OCI-LY1 (cell line): ENCODE data around the gene CELSR1.
"Not testable (repeated sequence)": the region's sequence is repeated elsewhere in the genome, so short reads cannot be mapped to it uniquely, and the experiment has no call there.

Experiments used
- H2AFZ ChIP-seq: fragments of 200-600 bp; sonication (generic), shearing (Covaris generic); 2 replicates; pipeline ENCODE4 v1.6.0; 2014; ENCODE audit warnings: antibody characterized with exemption, mild to moderate bottlenecking, low read length
- H3F3A ChIP-seq: fragments of 200-600 bp; sonication (generic), shearing (Covaris generic); 2 replicates; pipeline ENCODE4 v1.6.0; 2014; ENCODE audit warnings: mild to moderate bottlenecking, antibody characterized with exemption, low read length, moderate library complexity; ENCODE audit not compliant: insufficient read depth
- H3K27ac ChIP-seq: fragments of 200-600 bp; sonication (generic); 2 replicates; pipeline ENCODE4 v1.5.1; 2014; ENCODE audit warnings: low read length, mixed run types, mild to moderate bottlenecking, low read depth; ENCODE audit not compliant: poor library complexity, severe bottlenecking
- H3K27me3 ChIP-seq: fragments of 200-600 bp; sonication (generic); 2 replicates; pipeline ENCODE4 v1.6.0; 2014; ENCODE audit warnings: antibody characterized with exemption, mild to moderate bottlenecking, low read length, moderate library complexity; ENCODE audit not compliant: insufficient read depth
- H3K36me3 ChIP-seq: fragments of 200-600 bp; sonication (generic); 2 replicates; pipeline ENCODE4 v1.6.1; 2014; ENCODE audit warnings: mild to moderate bottlenecking, antibody characterized with exemption, low read length, moderate library complexity, mixed read lengths; ENCODE audit not compliant: insufficient read depth
- H3K4me1 ChIP-seq: fragments of 200-600 bp; sonication (generic); 2 replicates; pipeline ENCODE4 v1.5.1; 2014; ENCODE audit warnings: mild to moderate bottlenecking, low read length, moderate library complexity; ENCODE audit not compliant: insufficient read depth, severe bottlenecking
- H3K4me2 ChIP-seq: fragments of 200-600 bp; sonication (generic), shearing (Covaris generic); 2 replicates; pipeline ENCODE4 v1.6.1; 2014; ENCODE audit warnings: low read length
- H3K4me3 ChIP-seq: fragments of 200-600 bp; sonication (generic); 2 replicates; pipeline ENCODE4 v1.5.1; 2014; ENCODE audit warnings: low read length, low read depth, mild to moderate bottlenecking, mixed read lengths; ENCODE audit not compliant: poor library complexity, severe bottlenecking
- H3K79me2 ChIP-seq: fragments of 200-600 bp; shearing (Covaris generic); 2 replicates; pipeline ENCODE4 v1.6.1; 2016; ENCODE audit warnings: mixed run types, low read length, mixed read lengths; ENCODE audit not compliant: insufficient read depth
- H3K9ac ChIP-seq: fragments of 200-600 bp; sonication (generic), shearing (Covaris generic); 2 replicates; pipeline ENCODE4 v1.6.1; 2014; ENCODE audit warnings: mild to moderate bottlenecking, low read length, mixed read lengths
- H3K9me2 ChIP-seq: fragments of 200-600 bp; sonication (generic), shearing (Covaris generic); 2 replicates; pipeline ENCODE4 v1.6.1; 2014; ENCODE audit warnings: low read depth, mild to moderate bottlenecking, low read length, mixed read lengths
- H3K9me3 ChIP-seq: fragments of 200-600 bp; shearing (Covaris generic); 2 replicates; pipeline ENCODE4 v1.6.1; 2014; ENCODE audit warnings: low read length, mixed read lengths
- H4K20me1 ChIP-seq: fragments of 200-600 bp; sonication (generic), shearing (Covaris generic); 2 replicates; pipeline ENCODE4 v1.6.0; 2016; ENCODE audit warnings: mild to moderate bottlenecking, low read length; ENCODE audit not compliant: insufficient read depth
- CTCF ChIP-seq: fragments of 200-600 bp; sonication (generic), shearing (Covaris generic); IDR thresholded peaks from 2 replicates; pipeline ENCODE4 v1.5.1; 2017; ENCODE audit warnings: mild to moderate bottlenecking, antibody characterized with exemption, low read length, moderate library complexity, mixed read lengths
- EZH2 ChIP-seq: fragments of 200-600 bp; sonication (generic), shearing (Covaris generic); IDR thresholded peaks from 2 replicates; pipeline ENCODE4 v1.8.0; 2017; ENCODE audit warnings: borderline replicate concordance, mixed run types, mild to moderate bottlenecking, antibody characterized with exemption, low read length, moderate library complexity, mixed read lengths

Gene CELSR1

DNA sequence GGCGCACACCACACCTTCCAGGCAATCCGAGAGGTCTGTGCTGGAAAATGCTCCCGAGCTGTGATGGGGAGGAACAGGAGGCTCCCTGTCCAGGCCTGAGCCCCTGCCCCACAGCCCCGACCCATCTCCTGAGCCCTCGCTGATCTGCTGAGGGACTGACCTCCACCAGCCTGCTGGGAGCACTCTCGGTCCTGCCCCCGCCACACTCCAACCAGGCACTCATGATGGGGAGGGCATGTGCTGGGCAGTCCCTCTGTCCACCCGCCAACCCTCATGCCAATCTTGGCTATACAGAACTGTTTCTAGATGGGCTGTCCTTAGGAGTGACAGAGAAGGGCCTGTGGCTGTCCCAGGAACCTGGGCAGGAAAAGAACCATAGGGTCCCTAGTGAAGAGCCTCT is 131.1 kb downstream of the CELSR1 start:
- no peak overlapping the region for H3K9ac ChIP-seq
- no peaks in the 10 kb centered on the region for H3F3A ChIP-seq
- no peak overlapping the region for H2AFZ ChIP-seq

DNA sequence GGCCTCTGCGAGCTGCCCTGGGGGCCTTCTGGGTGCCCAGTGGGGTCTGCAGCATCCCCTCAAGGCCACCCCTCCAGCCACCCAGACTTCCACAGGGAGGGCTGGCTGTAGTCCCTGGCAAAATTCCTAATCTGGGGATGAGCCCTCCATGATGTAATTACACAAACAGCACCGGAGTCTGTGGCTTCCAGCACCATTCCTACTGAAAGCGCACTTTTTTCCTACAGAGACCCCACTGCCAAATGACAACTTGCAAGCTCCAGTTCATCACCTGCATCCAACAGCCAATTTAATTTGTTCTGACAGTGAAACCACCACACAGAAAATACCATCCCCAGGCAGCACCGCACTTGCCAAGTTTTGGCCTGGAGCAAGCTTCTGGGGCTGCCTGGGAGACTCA is 131.5 kb downstream of the CELSR1 start:
- no peaks in the 10 kb centered on the region; the same call in 1 of the 2 replicates for H3K36me3 ChIP-seq
- H2AFZ ChIP-seq: no peak overlapping the region
- no peaks in the 10 kb centered on the region for H3F3A ChIP-seq
- H3K9me3 ChIP-seq: no peaks in the 10 kb centered on the region
- H3K27me3 ChIP-seq: no peaks in the 10 kb centered on the region
- TF ChIP-seq EZH2 (no peak), CTCF (no peak)
- no peaks in the 10 kb centered on the region for H3K9me2 ChIP-seq
- no peak overlapping the region for H3K9ac ChIP-seq
- H3K27ac ChIP-seq: no peak overlapping the region
- H3K79me2 ChIP-seq: no peaks in the 10 kb centered on the region
- H3K4me3 ChIP-seq: no peak overlapping the region
- no peaks in the 10 kb centered on the region for H4K20me1 ChIP-seq
- no peak overlapping the region for H3K4me2 ChIP-seq
- H3K4me1 ChIP-seq: peaks cover 4% of the 10 kb centered on the region

More for the DNA sequence above, 131.1 kb downstream of the CELSR1 start:
- no peaks in the 10 kb centered on the region for H3K79me2 ChIP-seq
- H3K9me3 ChIP-seq: no peaks in the 10 kb centered on the region
- H3K4me2 ChIP-seq: no peak overlapping the region
- H3K27me3 ChIP-seq: no peaks in the 10 kb centered on the region
- no peaks in the 10 kb centered on the region for H4K20me1 ChIP-seq
- no peak overlapping the region for H3K27ac ChIP-seq
- TF ChIP-seq CTCF (no peak), EZH2 (no peak)
- H3K4me1 ChIP-seq: peaks cover 4% of the 10 kb centered on the region
- H3K4me3 ChIP-seq: no peak overlapping the region
- H3K36me3 ChIP-seq: no peaks in the 10 kb centered on the region; the same call in 1 of the 2 replicates
- no peaks in the 10 kb centered on the region for H3K9me2 ChIP-seq

DNA sequence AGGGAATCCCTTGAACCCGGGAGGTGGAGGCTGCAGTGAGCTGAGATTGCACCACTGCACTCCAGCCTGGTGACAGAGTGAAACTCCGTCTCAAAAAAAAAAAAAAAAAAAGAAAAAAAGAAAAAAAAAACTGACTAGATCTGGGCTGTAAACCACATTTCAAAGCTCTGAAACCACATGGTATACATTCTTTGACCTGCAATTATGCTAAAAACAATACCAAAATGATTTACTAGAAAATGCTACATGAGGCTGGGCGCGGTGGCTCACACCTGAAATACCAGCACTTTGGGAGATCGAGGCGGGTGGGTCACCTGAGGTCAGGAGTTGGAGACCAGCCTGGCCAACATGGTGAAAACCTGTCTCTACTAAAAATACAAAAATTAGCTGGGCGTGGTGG is 133.5 kb downstream of the CELSR1 start:
- not testable (repeated sequence) for H3K9ac ChIP-seq, H2AFZ ChIP-seq, H3K27ac ChIP-seq, H3K36me3 ChIP-seq, H3F3A ChIP-seq, H3K4me3 ChIP-seq, H3K4me2 ChIP-seq, H4K20me1 ChIP-seq, H3K9me3 ChIP-seq, H3K79me2 ChIP-seq, H3K9me2 ChIP-seq, H3K27me3 ChIP-seq
- peaks cover 10% of the 10 kb centered on the region for H3K4me1 ChIP-seq

GRCh38 chr22:46402505-46402904 is 134.9 kb downstream of the CELSR1 start:
- Histone ChIP-seq H3K4me2 (no peak overlapping the region), H3K9me2 (no peaks in the 10 kb centered on the region), H3K9me3 (no peaks in the 10 kb centered on the region), H3K79me2 (no peaks in the 10 kb centered on the region), H3K9ac (no peak overlapping the region), H3K27me3 (no peaks in the 10 kb centered on the region), H4K20me1 (no peaks in the 10 kb centered on the region), H3K4me1 (peaks cover 10% of the 10 kb centered on the region), H3F3A (no peaks in the 10 kb centered on the region), H3K36me3 (no peaks in the 10 kb centered on the region; the same call in 1 of the 2 replicates), H3K4me3 (no peak overlapping the region), H2AFZ (no peak overlapping the region), H3K27ac (no peak overlapping the region)
- TF ChIP-seq CTCF (no peak), EZH2 (no peak)
